H1 (cell line): ENCODE measurements around the gene CFAP74. TPM values are rescaled to one million over a fixed set of nuclear protein-coding genes. Genes with fewer than 3 reads are reported as not detected.

Experiments
- CTCF ChIA-PET: fragments of 300-600 bp; sonication (Branson Sonifier 250); formaldehyde crosslinking; loops from one replicate; lab custom pipeline; 2021; ENCODE audit not compliant: partially characterized antibody; lab: Charles Lee
- POLR2A ChIA-PET: fragments of 300-600 bp; sonication (Branson Sonifier 250); formaldehyde crosslinking; loops from one replicate; lab custom pipeline; 2021; ENCODE audit warnings: inconsistent platforms; ENCODE audit not compliant: partially characterized antibody; lab: Charles Lee
- DNase-seq, 2 experiments: peaks; one replicate each; pipeline versions ENCODE4 v3.0.0 to v3.0.0-alpha.2; 2010 to 2022; ENCODE audit warnings: low spot score in 2 of 2, low read depth in 1 of 2, mixed read lengths in 1 of 2
- FAIRE-seq: peaks from 2 replicates; lab custom pipeline; 2011; peaks lifted over from hg19 to GRCh38; lab: Jason Lieb, UNC
- H2AFZ ChIP-seq: 2 replicates; pipeline ENCODE4 v1.8.1; 2012; ENCODE audit warnings: low read length, inconsistent platforms
- H2AK5ac ChIP-seq: 2 replicates; pipeline ENCODE4 v1.6.1; 2013; ENCODE audit warnings: low read depth, low read length
- H2BK120ac ChIP-seq: replicated peaks from 2 replicates; pipeline ENCODE3; 2013; ENCODE audit warnings: low read depth, low read length, inconsistent platforms
- H2BK12ac ChIP-seq: 2 replicates; pipeline ENCODE4 v1.6.1; 2013; ENCODE audit warnings: low read depth, low read length
- H2BK15ac ChIP-seq: 2 replicates; pipeline ENCODE4 v1.6.1; 2013; ENCODE audit warnings: low read length
- H2BK20ac ChIP-seq: 2 replicates; pipeline ENCODE4 v1.6.1; 2013; ENCODE audit warnings: low read length
- H2BK5ac ChIP-seq: 2 replicates; pipeline ENCODE4 v1.6.1; 2013; ENCODE audit warnings: low read depth, low read length
- H3K14ac ChIP-seq: 2 replicates; pipeline ENCODE4 v1.6.1; 2013; ENCODE audit warnings: inconsistent platforms; ENCODE audit not compliant: insufficient read length
- H3K18ac ChIP-seq: 2 replicates; pipeline ENCODE4 v1.6.1; 2013; ENCODE audit warnings: low read length; ENCODE audit errors: extremely low read depth
- H3K23ac ChIP-seq: 2 replicates; pipeline ENCODE4 v1.6.1; 2013; ENCODE audit warnings: inconsistent platforms; ENCODE audit not compliant: insufficient read length
- H3K23me2 ChIP-seq: 2 replicates; pipeline ENCODE4 v1.6.1; 2013; ENCODE audit warnings: low read depth, low read length
- H3K27ac ChIP-seq: 2 replicates; pipeline ENCODE4 v1.6.1; 2011; ENCODE audit warnings: low read depth, low read length, inconsistent platforms
- H3K27me3 ChIP-seq, 4 experiments: replicated peaks in 1 of 4; 1 replicate in 1 of 4; 2 replicates in 3 of 4; pipeline versions ENCODE4 v1.6.1 to v1.8.1; 2011 to 2013; ENCODE audit warnings: low read length in 3 of 4, mild to moderate bottlenecking in 3 of 4, inconsistent platforms in 2 of 4, mixed read lengths in 2 of 4, moderate library complexity in 1 of 4; ENCODE audit not compliant: control insufficient read depth in 3 of 4, insufficient read depth in 3 of 4; ENCODE audit errors: extremely low read depth in 1 of 4
- H3K36me3 ChIP-seq, 4 experiments: 2 replicates each; pipeline versions ENCODE4 v1.6.1 to v1.8.1; 2011 to 2013; ENCODE audit warnings: mild to moderate bottlenecking in 4 of 4, low read length in 3 of 4, moderate library complexity in 2 of 4, control low read depth in 1 of 4, inconsistent platforms in 1 of 4; ENCODE audit not compliant: insufficient read depth in 4 of 4, control insufficient read depth in 2 of 4
- H3K4ac ChIP-seq: replicated peaks from 2 replicates; pipeline ENCODE3; 2013; ENCODE audit warnings: low read length, low read depth, mixed read lengths, inconsistent platforms; ENCODE audit not compliant: insufficient read length
- H3K4me1 ChIP-seq, 4 experiments: replicated peaks in 1 of 4; 1 replicate in 1 of 4; 2 replicates in 3 of 4; pipeline versions ENCODE4 v1.6.1 to v1.8.1; 2011 to 2013; ENCODE audit warnings: low read length in 3 of 4, inconsistent platforms in 2 of 4, mixed read lengths in 1 of 4; ENCODE audit not compliant: insufficient read depth in 4 of 4, control insufficient read depth in 3 of 4
- H3K4me2 ChIP-seq, 2 experiments: 2 replicates each; pipeline versions ENCODE4 v1.6.1 to v1.8.1; 2011 to 2013; ENCODE audit warnings: low read depth in 2 of 2, low read length in 2 of 2, control low read depth in 1 of 2, inconsistent platforms in 1 of 2, mild to moderate bottlenecking in 1 of 2; ENCODE audit not compliant: insufficient read depth in 1 of 2
- H3K4me3 ChIP-seq, 4 experiments: fragments of 200-600, 300-600 bp in 1 of 4; sonication (generic), shearing (Covaris generic), sonication (Bioruptor Twin) in 1 of 4; 2 replicates each; pipeline versions ENCODE4 v1.5.1 to v1.8.1; 2011 to 2016; ENCODE audit warnings: low read length in 4 of 4, low read depth in 3 of 4, control low read depth in 2 of 4, inconsistent platforms in 2 of 4, mild to moderate bottlenecking in 2 of 4, mixed read lengths in 1 of 4, moderate library complexity in 1 of 4; ENCODE audit not compliant: insufficient read depth in 2 of 4; ENCODE audit errors: extremely low read depth in 1 of 4
- H3K56ac ChIP-seq: replicated peaks from 2 replicates; pipeline ENCODE3; 2013; ENCODE audit warnings: low read depth, mild to moderate bottlenecking, mixed read lengths, low read length, inconsistent platforms; ENCODE audit not compliant: insufficient read length
- H3K79me1 ChIP-seq: 2 replicates; pipeline ENCODE4 v1.6.1; 2013; ENCODE audit warnings: low read depth, low read length, control low read depth
- H3K79me2 ChIP-seq, 2 experiments: 2 replicates each; pipeline versions ENCODE4 v1.6.1 to v1.8.1; 2012 to 2013; ENCODE audit warnings: low read length in 2 of 2, mild to moderate bottlenecking in 2 of 2, inconsistent platforms in 1 of 2; ENCODE audit not compliant: insufficient read depth in 2 of 2, control insufficient read depth in 1 of 2
- H3K9ac ChIP-seq, 4 experiments: replicated peaks in 1 of 4; 1 replicate in 1 of 4; 2 replicates in 3 of 4; pipeline versions ENCODE4 v1.6.1 to v1.8.1; 2011 to 2013; ENCODE audit warnings: low read depth in 3 of 4, low read length in 3 of 4, control low read depth in 2 of 4, mild to moderate bottlenecking in 2 of 4, moderate library complexity in 2 of 4, inconsistent platforms in 1 of 4; ENCODE audit errors: extremely low read depth in 1 of 4
- H3K9me3 ChIP-seq, 2 experiments: 2 replicates each; pipeline versions ENCODE4 v1.6.1 to v1.8.1; 2012 to 2013; ENCODE audit warnings: mild to moderate bottlenecking in 2 of 2, moderate library complexity in 2 of 2, control low read depth in 1 of 2, inconsistent platforms in 1 of 2, low read depth in 1 of 2, low read length in 1 of 2, mixed read lengths in 1 of 2; ENCODE audit not compliant: insufficient read depth in 2 of 2
- H4K20me1 ChIP-seq, 2 experiments: replicated peaks in 1 of 2; 2 replicates each; pipeline versions ENCODE3 to v1.8.1; 2011 to 2013; ENCODE audit warnings: inconsistent platforms in 2 of 2, low read length in 2 of 2, mild to moderate bottlenecking in 1 of 2; ENCODE audit not compliant: insufficient read depth in 2 of 2, control insufficient read depth in 1 of 2
- H4K5ac ChIP-seq: 2 replicates; pipeline ENCODE4 v1.6.1; 2013; ENCODE audit warnings: low read length, low read depth, mixed read lengths, inconsistent platforms; ENCODE audit not compliant: insufficient read length
- H4K8ac ChIP-seq: 2 replicates; pipeline ENCODE4 v1.8.0; 2013; ENCODE audit warnings: mild to moderate bottlenecking, moderate library complexity, low read length, inconsistent platforms; ENCODE audit not compliant: insufficient read depth; ENCODE audit errors: extremely low read depth
- H4K91ac ChIP-seq: replicated peaks from 2 replicates; pipeline ENCODE3; 2013; ENCODE audit warnings: low read length, mixed read lengths, inconsistent platforms; ENCODE audit not compliant: insufficient read length
- BRCA1 ChIP-seq: IDR thresholded peaks from 2 replicates; pipeline ENCODE4 v1.6.1; 2012; ENCODE audit warnings: low read depth, low read length, improper control_type of control experiment
- CHD2 ChIP-seq: IDR thresholded peaks from 2 replicates; pipeline ENCODE4 v1.6.1; 2012; ENCODE audit warnings: low read length, improper control_type of control experiment
- E2F6 ChIP-seq: IDR thresholded peaks from 2 replicates; pipeline ENCODE4 v1.6.1; 2012; ENCODE audit warnings: inconsistent platforms
- EZH2 ChIP-seq: fragments of 200-600 bp; sonication (generic); IDR thresholded peaks from 2 replicates; pipeline ENCODE4 v1.7.1; 2012; ENCODE audit warnings: low read depth, mild to moderate bottlenecking, moderate library complexity, low read length, inconsistent platforms; ENCODE audit not compliant: severe bottlenecking
- KDM4A ChIP-seq: IDR thresholded peaks from one replicate; pipeline ENCODE4 v1.7.1; 2012; ENCODE audit warnings: low read depth, mild to moderate bottlenecking, moderate library complexity, low read length, inconsistent platforms; ENCODE audit not compliant: severe bottlenecking
- PHF8 ChIP-seq: fragments of 200-600 bp; sonication (generic); conservative IDR thresholded peaks from 2 replicates; pipeline ENCODE4 v1.7.1; 2012; ENCODE audit warnings: low read depth, mild to moderate bottlenecking, inconsistent platforms, low read length, moderate library complexity
- RAD21 ChIP-seq, 2 experiments: IDR thresholded peaks in 1 of 2; conservative IDR thresholded peaks in 1 of 2; 2 replicates each; pipeline ENCODE4 v1.6.1; 2011; ENCODE audit warnings: low read depth in 2 of 2, low read length in 2 of 2, improper control_type of control experiment in 1 of 2, inconsistent platforms in 1 of 2, mild to moderate bottlenecking in 1 of 2, moderate library complexity in 1 of 2
- RNF2 ChIP-seq: fragments of 200-900, 300-1000 bp; sonication (generic); IDR thresholded peaks from 2 replicates; pipeline ENCODE4 v1.7.1; 2016; ENCODE audit warnings: borderline replicate concordance, low read depth, mild to moderate bottlenecking, antibody characterized with exemption, low read length; ENCODE audit not compliant: poor library complexity, severe bottlenecking; ENCODE audit errors: missing control alignments
- TCF12 ChIP-seq: IDR thresholded peaks from 2 replicates; pipeline ENCODE4 v1.6.1; 2011; ENCODE audit warnings: low read depth, mild to moderate bottlenecking, low read length
- WGBS, 2 experiments: shearing (Covaris generic) in 1 of 2; methylation state at CpG; one replicate each; pipeline versions ENCODE4 v1.1.6 to v1.1.7; 2013 to 2015; ENCODE audit warnings: low lambda C conversion rate in 2 of 2, mixed read lengths in 2 of 2, inconsistent platforms in 1 of 2, low coverage in 1 of 2, missing lambda C conversion rate in 1 of 2; ENCODE audit not compliant: insufficient replicate concordance in 2 of 2, insufficient coverage in 1 of 2, insufficient read length in 1 of 2; ENCODE audit errors: extremely low coverage in 1 of 2, missing lambda C conversion rate in 1 of 2; 5-methylcytosine and 5-hydroxymethylcytosine counted together
- polyA plus RNA-seq, 7 experiments: library from polyadenylated mRNA; depleted of rRNA in 3 of 7; stranded (reverse) in 5 of 7; unstranded in 2 of 7; fragments of >200 nt in 5 of 7; fragments of 200-250 nt in 2 of 7; gene quantifications; 1 replicate in 5 of 7; 2 replicates in 1 of 7; 4 replicates in 1 of 7; pipeline versions ENCODE4 v1.2.1 to v1.2.3, GENCODE V29; 2011 to 2013; ENCODE audit warnings: missing spikeins in 2 of 7, mixed read lengths in 2 of 7
- total RNA-seq: library from RNA; stranded (reverse); fragmentation: NEBNext Ultra II Directional; extraction: Animal tissue kit (Norgen Biotek cat#: 25700); gene quantifications from 2 replicates; pipeline ENCODE4 v1.2.1, GENCODE V29; 2021
- TF ChIP-seq, protein P1 (sequence below): IDR thresholded peaks from 2 replicates; pipeline ENCODE4 v1.6.1; 2011; ENCODE audit warnings: low read depth, mild to moderate bottlenecking, low read length; ENCODE audit not compliant: insufficient read depth

Gene CFAP74
- total and polyA plus RNA-seq, 2 of the 8 experiments (the other 6 are each of a cell fraction or from before 2014, with no cell fraction given): 0.09 to 0.20 TPM

- Histone ChIP-seq H4K5ac (no peak overlapping the region), H3K27me3 (peaks cover 3 to 19% (median 14%) of the 10 kb centered on the region in 4 experiments), H3K4me1 (peaks cover 0 to 10% (median 3%) of the 10 kb centered on the region in 4 experiments; a peak in 4 of 7 replicates), H3K18ac (no peak overlapping the region), H4K8ac (no peak overlapping the region), H2BK5ac (no peak overlapping the region), H3K9me3 (no peaks in the 10 kb centered on the region), H3K23me2 (peaks cover 7% of the 10 kb centered on the region; the same call in 1 of the 2 replicates), H3K27ac (no peak overlapping the region), H2AK5ac (no peak overlapping the region), H3K4me3 (no peak overlapping the region), H4K20me1 (peaks cover 0 to 4% of the 10 kb centered on the region in 2 experiments), H3K36me3 (no peaks in the 10 kb centered on the region), H3K4ac (no peak overlapping the region), H3K23ac (no peak overlapping the region), H2BK20ac (no peak overlapping the region), H4K91ac (no peak overlapping the region), H3K4me2 (no peak overlapping the region), H2BK12ac (no peak overlapping the region), H3K79me2 (no peaks in the 10 kb centered on the region), H3K9ac (no peak overlapping the region), H3K56ac (no peak overlapping the region), H3K14ac (no peak overlapping the region), H3K79me1 (no peaks in the 10 kb centered on the region), H2BK120ac (no peak overlapping the region), H2BK15ac (no peak overlapping the region), H2AFZ (no peak overlapping the region)
- POLR2A ChIA-PET: no interaction called here
- CTCF ChIA-PET: interaction anchor here (0.6 to 8.0 kb wide), 10 partner anchors 9 to 67 kb away, joined by 3 to 66 read pairs (median 4); no protein-coding TSS in a partner anchor
- no peak for DNase-seq
- no peak for FAIRE-seq
- WGBS, 2 experiments: 87% methylated on average over 18 of the region's 21 CpGs; no CpG with 5 or more reads in 1 of the 2 experiments
- TF ChIP-seq RAD21 (IDR thresholded peaks at IDR 0.05 in 1 of 2, conservative IDR thresholded peaks at IDR 0.05 in 1 of 2; ENCODE audit: low read depth in 2 of 2, low read length in 2 of 2) (no peak), EZH2 (no peak), BRCA1 (no peak), KDM4A (no peak), RNF2 (no peak), E2F6 (no peak), TCF12 (no peak), PHF8 (no peak), CHD2 (no peak)
- TF ChIP-seq, protein P1, sequence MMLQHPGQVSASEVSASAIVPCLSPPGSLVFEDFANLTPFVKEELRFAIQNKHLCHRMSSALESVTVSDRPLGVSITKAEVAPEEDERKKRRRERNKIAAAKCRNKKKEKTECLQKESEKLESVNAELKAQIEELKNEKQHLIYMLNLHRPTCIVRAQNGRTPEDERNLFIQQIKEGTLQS: no peak
These were observed 18.6 kb upstream of the CFAP74 start for GRCh38 chr1:2022063-2022770.
